Endothelial cell of umbilical vein (primary cell): ENCODE measurements around the gene SUDS3.

Source experiments
- CTCF ChIP-seq, 2 donors: IDR thresholded peaks; 1 replicate in 1 of 2; 2 replicates in 1 of 2; pipeline ENCODE4 v1.5.1; 2011; ENCODE audit warnings: low read length in 2 of 2, mild to moderate bottlenecking in 2 of 2, moderate library complexity in 2 of 2, control low read depth in 1 of 2, inconsistent platforms in 1 of 2, low read depth in 1 of 2; ENCODE audit not compliant: insufficient read depth in 1 of 2; ENCODE audit errors: extremely low read depth in 1 of 2
- EZH2 ChIP-seq: IDR thresholded peaks from 2 replicates; pipeline ENCODE4 v1.6.1; 2012; ENCODE audit warnings: borderline replicate concordance, low read depth, mild to moderate bottlenecking, moderate library complexity, low read length, inconsistent platforms; ENCODE audit not compliant: severe bottlenecking
- FOS ChIP-seq: IDR thresholded peaks from 2 replicates; pipeline ENCODE4 v1.6.1; 2011; ENCODE audit warnings: mild to moderate bottlenecking, low read length, moderate library complexity, borderline replicate concordance; ENCODE audit not compliant: insufficient read depth
- GATA2 ChIP-seq: IDR thresholded peaks from 2 replicates; pipeline ENCODE4 v1.7.0; 2011; ENCODE audit warnings: low read depth, mild to moderate bottlenecking, moderate library complexity, mixed read lengths, low read length; ENCODE audit not compliant: insufficient read length, insufficient read depth
- JUN ChIP-seq: IDR thresholded peaks from 2 replicates; pipeline ENCODE4 v1.6.1; 2011; ENCODE audit warnings: borderline replicate concordance, low read depth; ENCODE audit not compliant: insufficient read length, insufficient read depth
- MYC ChIP-seq: IDR thresholded peaks from one replicate; pipeline ENCODE4 v1.6.1; 2011; ENCODE audit warnings: mild to moderate bottlenecking, low read depth, low read length
- POLR2A ChIP-seq: IDR thresholded peaks from 2 replicates; pipeline ENCODE4 v1.6.1; 2012; ENCODE audit warnings: low read depth, mild to moderate bottlenecking, control low read depth, low read length
- POLR2AphosphoS5 ChIP-seq: IDR thresholded peaks from 2 replicates; pipeline ENCODE4 v1.6.1; 2012; ENCODE audit warnings: low read depth, mild to moderate bottlenecking, control low read depth, low read length, moderate library complexity; ENCODE audit not compliant: insufficient read depth
- TF ChIP-seq, protein P1 (sequence below): IDR thresholded peaks from 2 replicates; pipeline ENCODE4 v1.6.1; 2011; ENCODE audit not compliant: insufficient read depth, insufficient read length

DNA sequence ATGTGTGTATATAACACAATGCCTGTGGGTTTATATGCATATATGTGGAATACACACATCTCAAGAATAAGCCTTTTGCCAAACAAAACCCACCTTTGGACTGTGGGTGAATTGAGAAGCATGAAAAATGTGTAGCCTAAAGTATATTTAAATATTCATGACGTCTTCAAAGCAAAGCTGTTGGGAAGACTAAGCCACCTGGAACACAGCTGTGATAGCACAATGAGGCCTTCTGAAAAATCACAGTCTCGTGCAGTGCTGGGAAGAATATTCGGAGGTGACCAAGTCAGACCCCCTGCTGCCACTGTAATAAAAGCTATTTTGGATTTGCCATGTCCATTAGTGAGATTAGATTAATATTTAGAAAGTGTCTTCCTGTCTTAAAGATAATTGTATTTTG, 51.5 kb downstream of the SUDS3 start:
- TF ChIP-seq CTCF (IDR thresholded peaks at IDR 0.05; ENCODE audit: extremely low read depth in 1 of 2, insufficient read depth in 1 of 2, low read depth in 1 of 2, low read length in 2 of 2), result no peak
- TF ChIP-seq POLR2A, result no peak
- no peak for TF ChIP-seq EZH2
- TF ChIP-seq, protein P1, sequence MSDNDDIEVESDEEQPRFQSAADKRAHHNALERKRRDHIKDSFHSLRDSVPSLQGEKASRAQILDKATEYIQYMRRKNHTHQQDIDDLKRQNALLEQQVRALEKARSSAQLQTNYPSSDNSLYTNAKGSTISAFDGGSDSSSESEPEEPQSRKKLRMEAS, result no peak
- TF ChIP-seq POLR2AphosphoS5, result no peak
- no peak for TF ChIP-seq GATA2
- TF ChIP-seq MYC, result no peak
- TF ChIP-seq JUN, result no peak
- no peak for TF ChIP-seq FOS
